ENCODE data around the gene CYB5D1. TPM values are rescaled to one million over a fixed set of nuclear protein-coding genes. Genes with fewer than 3 reads are reported as not detected.

The CYB5D1 gene
- total RNA-seq, 4 donors from 2014 or later = 12.0 to 18.7 (median 13.7) TPM

DNA sequence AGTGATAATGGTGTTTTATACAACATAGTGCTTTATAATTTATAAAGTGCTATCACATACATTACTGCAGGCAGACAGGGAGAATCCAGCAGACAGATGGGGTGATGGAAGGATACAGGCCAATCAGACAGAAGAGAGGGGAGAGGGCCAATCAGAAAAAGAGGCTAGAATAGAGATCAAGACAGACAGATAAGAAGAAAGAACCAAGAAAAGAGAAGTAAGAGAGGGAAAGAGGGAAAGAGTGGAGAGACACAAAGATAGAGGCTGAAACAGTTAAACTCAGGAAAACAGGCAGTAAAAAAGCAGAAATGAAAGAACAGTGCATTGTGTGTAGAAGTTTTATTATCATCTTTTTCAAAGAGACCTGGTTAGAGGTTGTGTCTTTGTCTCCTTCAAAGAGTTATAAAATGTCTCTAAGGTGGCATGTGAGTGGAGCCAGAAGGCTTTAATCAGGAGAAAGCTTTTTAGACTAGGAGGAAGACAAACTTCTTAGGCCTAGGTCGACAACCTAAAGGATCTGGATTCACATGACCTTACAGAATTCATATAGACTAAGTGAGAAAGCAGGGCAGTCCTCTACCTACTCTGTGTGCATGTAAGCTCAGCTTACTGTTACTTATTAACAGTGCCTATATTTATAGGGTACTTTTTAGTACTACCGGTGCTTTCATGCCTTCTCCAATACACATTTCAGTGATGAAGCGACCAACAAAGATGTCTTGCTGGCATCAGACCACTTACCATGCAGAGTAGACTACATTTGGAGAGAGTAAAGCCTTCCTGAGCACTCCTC, 22.5 kb downstream of the CYB5D1 start:
- Histone ChIP-seq H3K27ac (no peak overlapping the region), H3K4me1 (peaks cover 0 to 36% (median 9%) of the 10 kb centered on the region in 3 donors), H3K36me3 (peaks cover 0 to 16% of the 10 kb centered on the region in 2 donors), H3K4me3 (no peak overlapping the region), H3K27me3 (no peaks in the 10 kb centered on the region), H3K9me3 (no peaks in the 10 kb centered on the region)
- TF ChIP-seq CTCF (IDR thresholded peaks at IDR 0.05) (no peak), POLR2AphosphoS5 (IDR thresholded peaks at IDR 0.05) (no peak), POLR2A (IDR thresholded peaks at IDR 0.05) (no peak), EP300 (IDR thresholded peaks at IDR 0.05) (no peak)
- ATAC-seq = no peak
- 72 to 100% methylated on average over 1 to 2 of the region's 3 CpGs for WGBS, 2 donors (ENCODE audit: low coverage in 1 of 2)

- Histone ChIP-seq H3K27ac (peak overlapping the region in 2 of 4 donors; percentile 87 to 95), H3K9me3 (no peaks in the 10 kb centered on the region), H3K27me3 (no peaks in the 10 kb centered on the region), H3K36me3 (peaks cover 0 to 16% of the 10 kb centered on the region in 2 donors), H3K4me1 (peaks cover 0 to 47% (median 15%) of the 10 kb centered on the region in 3 donors), H3K4me3 (no peak overlapping the region)
- WGBS, 2 donors (ENCODE audit: low coverage in 1 of 2) = 24 to 33% methylated on average over 6 to 7 of the region's 7 CpGs
- TF ChIP-seq CTCF (IDR thresholded peaks at IDR 0.05) (no peak), POLR2A (IDR thresholded peaks at IDR 0.05) (no peak), EP300 (IDR thresholded peaks at IDR 0.05) (no peak), POLR2AphosphoS5 (IDR thresholded peaks at IDR 0.05) (no peak)
- ATAC-seq = no peak
Observed at GRCh38 chr17:7881276-7882054, 23.7 kb downstream of the CYB5D1 start.

DNA sequence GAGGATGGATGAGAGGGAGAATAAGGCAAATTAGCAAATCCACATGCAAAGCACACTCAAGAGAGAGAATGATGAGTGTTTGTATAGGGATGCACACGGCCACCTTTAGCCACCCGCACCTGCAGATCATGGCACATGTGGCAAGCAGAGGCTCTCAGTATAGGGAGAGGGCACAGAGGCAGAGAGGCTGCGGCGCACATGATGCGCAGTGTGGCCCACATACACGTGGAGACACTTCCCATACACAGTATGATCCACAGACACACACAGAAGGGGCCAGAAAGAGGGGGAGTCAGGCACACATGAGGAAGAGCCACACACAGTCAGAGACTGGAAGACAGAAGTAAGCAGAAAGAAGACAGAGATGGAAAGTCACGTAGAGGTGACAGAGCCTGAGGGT, 24.3 kb downstream of the CYB5D1 start:
- no peaks in the 10 kb centered on the region for H3K27me3 ChIP-seq
- H3K27ac ChIP-seq = peak overlapping the region in 2 of 4 donors; percentile 87 to 95
- 40 to 46% methylated on average over 3 to 7 of the region's 7 CpGs for WGBS, 2 donors (ENCODE audit: low coverage in 1 of 2)
- peaks cover 0 to 54% (median 21%) of the 10 kb centered on the region in 3 donors for H3K4me1 ChIP-seq
- ATAC-seq = no peak
- no peaks in the 10 kb centered on the region for H3K9me3 ChIP-seq
- H3K4me3 ChIP-seq = no peak overlapping the region
- peaks cover 0 to 16% of the 10 kb centered on the region in 2 donors for H3K36me3 ChIP-seq
- TF ChIP-seq POLR2A (IDR thresholded peaks at IDR 0.05) = no peak
- no peak for TF ChIP-seq POLR2AphosphoS5 (IDR thresholded peaks at IDR 0.05)
- TF ChIP-seq EP300 (IDR thresholded peaks at IDR 0.05) = no peak
- no peak for TF ChIP-seq CTCF (IDR thresholded peaks at IDR 0.05)

- WGBS, 2 donors (ENCODE audit: low coverage in 1 of 2) = 67 to 79% methylated on average over 1 to 3 of the region's 3 CpGs
- no peak for ATAC-seq
- Histone ChIP-seq H3K36me3 (peaks cover 0 to 16% of the 10 kb centered on the region in 2 donors), H3K4me1 (peaks cover 0 to 59% (median 22%) of the 10 kb centered on the region in 3 donors), H3K27ac (peak overlapping the region in 3 of 4 donors; percentile 37 to 95 (median 87)), H3K27me3 (no peaks in the 10 kb centered on the region), H3K4me3 (no peak overlapping the region), H3K9me3 (no peaks in the 10 kb centered on the region)
- TF ChIP-seq CTCF (IDR thresholded peaks at IDR 0.05) (no peak), POLR2A (IDR thresholded peaks at IDR 0.05) (no peak), EP300 (IDR thresholded peaks at IDR 0.05) (no peak), POLR2AphosphoS5 (IDR thresholded peaks at IDR 0.05) (no peak)
Observed at GRCh38 chr17:7882629-7883028, 24.8 kb downstream of the CYB5D1 start.

Measured in gastroesophageal sphincter (tissue), 4 donors.